SK-N-SH (cell line): ENCODE data around the gene CST11. TPM values are rescaled to one million over a fixed set of nuclear protein-coding genes. Genes with fewer than 3 reads are reported as not detected.

Experiments used
- CTCF ChIA-PET: fragments of 300-600, 350-600 bp; formaldehyde crosslinking; extraction: SDS; loops from one replicate; lab custom pipeline; 2021; lab: Yijun Ruan, JAX
- POLR2A ChIA-PET: fragments of 350-600 bp; sonication (Branson Sonifier 250); formaldehyde crosslinking; extraction: SDS; loops from one replicate; lab custom pipeline; 2020; ENCODE audit warnings: antibody characterized with exemption, inconsistent platforms; lab: Yijun Ruan, JAX
- DNase-seq: peaks from one replicate; pipeline ENCODE4 v3.0.0; 2012
- H2AFZ ChIP-seq: fragments of 200-600 bp; sonication (generic); 2 replicates; pipeline ENCODE4 v1.8.1; 2016; ENCODE audit warnings: antibody characterized with exemption, mild to moderate bottlenecking, low read depth
- H3F3A ChIP-seq: fragments of 200-600 bp; sonication (generic); replicated peaks from 2 replicates; pipeline ENCODE3; 2016; ENCODE audit warnings: antibody characterized with exemption, mild to moderate bottlenecking; ENCODE audit not compliant: insufficient read depth
- H3K27ac ChIP-seq, 2 experiments: fragments of 200-500 bp in 1 of 2; fragments of 200-600 bp in 1 of 2; sonication (Bioruptor generic) in 1 of 2; sonication (generic), shearing (Covaris generic) in 1 of 2; 2 replicates each; pipeline versions ENCODE4 v1.5.1 to v1.6.1; 2014 to 2016; ENCODE audit warnings: low read depth in 2 of 2, inconsistent platforms in 1 of 2, low read length in 1 of 2, mild to moderate bottlenecking in 1 of 2, mixed read lengths in 1 of 2
- H3K27me3 ChIP-seq: fragments of 200-600 bp; sonication (generic), shearing (Covaris generic); 2 replicates; pipeline ENCODE4 v1.6.1; 2016; ENCODE audit warnings: mixed run types; ENCODE audit not compliant: insufficient read depth
- H3K36me3 ChIP-seq, 2 experiments: fragments of 200-500 bp in 1 of 2; fragments of 200-600 bp in 1 of 2; sonication (Bioruptor generic) in 1 of 2; sonication (generic) in 1 of 2; replicated peaks in 1 of 2; 2 replicates each; pipeline versions ENCODE3 to v1.5.1; 2014 to 2016; ENCODE audit warnings: low read length in 1 of 2, mild to moderate bottlenecking in 1 of 2; ENCODE audit not compliant: insufficient read depth in 2 of 2, control insufficient read depth in 1 of 2
- H3K4me1 ChIP-seq, 2 experiments: fragments of 200-500 bp in 1 of 2; fragments of 200-600 bp in 1 of 2; sonication (Bioruptor generic) in 1 of 2; sonication (generic), shearing (Covaris generic) in 1 of 2; 2 replicates each; pipeline versions ENCODE4 v1.5.1 to v1.6.1; 2014 to 2016; ENCODE audit warnings: low read depth in 1 of 2, low read length in 1 of 2, mixed run types in 1 of 2; ENCODE audit not compliant: insufficient read depth in 2 of 2, control insufficient read depth in 1 of 2
- H3K4me2 ChIP-seq: fragments of 200-600 bp; sonication (generic), shearing (Covaris generic); 2 replicates; pipeline ENCODE4 v1.6.1; 2017; ENCODE audit warnings: mixed run types
- H3K4me3 ChIP-seq, 2 experiments: fragments of 200-500 bp in 1 of 2; fragments of 200-600 bp in 1 of 2; sonication (Bioruptor generic) in 1 of 2; sonication (generic), shearing (Covaris generic) in 1 of 2; 2 replicates each; pipeline versions ENCODE4 v1.5.1 to v1.8.1; 2014 to 2016; ENCODE audit warnings: low read depth in 2 of 2, inconsistent platforms in 1 of 2, low read length in 1 of 2, mild to moderate bottlenecking in 1 of 2, mixed read lengths in 1 of 2, moderate library complexity in 1 of 2
- H3K79me2 ChIP-seq: fragments of 200-600 bp; sonication (generic); 2 replicates; pipeline ENCODE4 v1.8.1; 2017; ENCODE audit warnings: mild to moderate bottlenecking; ENCODE audit not compliant: insufficient read depth
- H3K9ac ChIP-seq: fragments of 200-600 bp; sonication (generic); 2 replicates; pipeline ENCODE4 v1.6.1; 2017; ENCODE audit warnings: mixed run types
- H3K9me2 ChIP-seq: fragments of 200-600 bp; sonication (generic); 2 replicates; pipeline ENCODE4 v1.6.1; 2017; ENCODE audit warnings: mixed run types
- H3K9me3 ChIP-seq: fragments of 200-600 bp; sonication (generic); 2 replicates; pipeline ENCODE4 v1.6.1; 2017; ENCODE audit warnings: mixed run types, mild to moderate bottlenecking, moderate library complexity
- H4K20me1 ChIP-seq: fragments of 200-600 bp; sonication (generic); 2 replicates; pipeline ENCODE4 v1.6.1; 2017; ENCODE audit warnings: mild to moderate bottlenecking, mixed run types; ENCODE audit not compliant: insufficient read depth
- CHD2 ChIP-seq: fragments of 150-350 bp; IDR thresholded peaks from 2 replicates; pipeline ENCODE4 v1.6.1; 2018; ENCODE audit warnings: low read length; ENCODE audit not compliant: partially characterized antibody
- CTCF ChIP-seq: fragments of 200-600 bp; sonication (generic); IDR thresholded peaks from 2 replicates; pipeline ENCODE4 v1.6.1; 2017; ENCODE audit warnings: antibody characterized with exemption, mild to moderate bottlenecking, moderate library complexity
- ELF1 ChIP-seq: IDR thresholded peaks from 2 replicates; pipeline ENCODE4 v1.4.0; 2012
- EZH2phosphoT487 ChIP-seq: fragments of 200-600 bp; sonication (generic); IDR thresholded peaks from 2 replicates; pipeline ENCODE4 v1.6.1; 2017; ENCODE audit warnings: low read depth, mixed run types, mild to moderate bottlenecking, antibody characterized with exemption, moderate library complexity, borderline replicate concordance
- GATA2 ChIP-seq: sonication (generic); formaldehyde crosslinking; IDR thresholded peaks from 2 replicates; pipeline ENCODE4 v1.5.0; 2020; ENCODE audit warnings: mild to moderate bottlenecking, missing genetic modification reagents
- MXI1 ChIP-seq: IDR thresholded peaks from 2 replicates; pipeline ENCODE4 v1.6.1; 2012; ENCODE audit warnings: mild to moderate bottlenecking, low read depth, low read length, improper control_type of control experiment
- NRF1 ChIP-seq: IDR thresholded peaks from 2 replicates; pipeline ENCODE4 v1.6.1; 2012; ENCODE audit warnings: low read depth, mild to moderate bottlenecking, low read length
- PBX3 ChIP-seq: IDR thresholded peaks from 2 replicates; pipeline ENCODE4; 2012
- RCOR1 ChIP-seq: fragments of 150-350 bp; IDR thresholded peaks from 2 replicates; pipeline ENCODE4 v1.6.1; 2017; ENCODE audit warnings: antibody characterized with exemption, low read length
- REST ChIP-seq: IDR thresholded peaks from 2 replicates; pipeline ENCODE4 v1.6.1; 2012; ENCODE audit warnings: mild to moderate bottlenecking, low read depth, low read length, moderate library complexity
- ZBTB33 ChIP-seq: IDR thresholded peaks from 2 replicates; pipeline ENCODE4 v1.4.0; 2012; ENCODE audit warnings: low read depth, borderline replicate concordance
- WGBS: methylation state at CpG from one replicate; pipeline ENCODE4 v1.1.6; 2017; ENCODE audit warnings: low lambda C conversion rate; 5-methylcytosine and 5-hydroxymethylcytosine counted together
- polyA plus RNA-seq, 3 experiments: library from polyadenylated mRNA; depleted of rRNA; stranded (reverse); fragments of >200 nt; gene quantifications; 2 replicates each; pipeline ENCODE4 v1.2.3, GENCODE V29; 2012

Gene CST11
- polyA plus RNA-seq, 1 of the 3 experiments (the other 2 are of a cell fraction), result not detected

GRCh38 chr20:23451956-23452487 lies 654 bp downstream of the CST11 start:
- 26% methylated on average over 11 of the region's 11 CpGs for WGBS
- Histone ChIP-seq H3K27ac (no peak overlapping the region), H2AFZ (no peak overlapping the region), H3K9me3 (no peaks in the 10 kb centered on the region), H3K36me3 (no peaks in the 10 kb centered on the region), H3K79me2 (no peaks in the 10 kb centered on the region), H3K4me2 (no peak overlapping the region), H3K4me1 (no peaks in the 10 kb centered on the region), H3K9me2 (no peaks in the 10 kb centered on the region), H3K9ac (no peak overlapping the region), H3K27me3 (peaks cover 37% of the 10 kb centered on the region), H3K4me3 (no peak overlapping the region), H3F3A (no peaks in the 10 kb centered on the region), H4K20me1 (no peaks in the 10 kb centered on the region)
- no peak for DNase-seq
- no peak for TF ChIP-seq REST
- TF ChIP-seq RCOR1, result no peak
- TF ChIP-seq NRF1, result no peak
- ChIA-PET CTCF (interaction anchor here (1.5 kb wide), 2 partner anchors 8 to 10 kb away, joined by 4 to 5 read pairs; no protein-coding TSS in a partner anchor), POLR2A (no interaction called here)

GRCh38 chr20:23450877-23451276 lies 1.8 kb downstream of the CST11 start:
- no peaks in the 10 kb centered on the region for H3K36me3 ChIP-seq
- POLR2A ChIA-PET, result no interaction called here

More at GRCh38 chr20:23450877-23451276, 1.8 kb downstream of the CST11 start:
- 0% methylated on average over 1 of the region's 1 CpG for WGBS
- H3K9ac ChIP-seq, result no peak overlapping the region
- no peaks in the 10 kb centered on the region for H3K9me2 ChIP-seq
- peaks cover 0 to under 1% of the 10 kb centered on the region in 2 experiments; a peak in 1 of 4 replicates for H3K4me1 ChIP-seq
- no peaks in the 10 kb centered on the region for H4K20me1 ChIP-seq
- H3K27me3 ChIP-seq, result peaks cover 25% of the 10 kb centered on the region
- CTCF ChIA-PET, result interaction anchor here (1.5 kb wide), 1 partner anchor 9 kb away, joined by 4 read pairs; no protein-coding TSS in a partner anchor
- TF ChIP-seq PBX3, result no peak
- TF ChIP-seq MXI1, result no peak
- no peak for TF ChIP-seq CHD2
- TF ChIP-seq ZBTB33, result no peak
- no peak for TF ChIP-seq GATA2 (CRISPR knock-in tag)
- no peak for TF ChIP-seq EZH2phosphoT487
- no peak for TF ChIP-seq CTCF
- TF ChIP-seq ELF1, result no peak
- H3K4me2 ChIP-seq, result no peak overlapping the region
- no peak overlapping the region for H3K27ac ChIP-seq
- no peak for DNase-seq
- H3F3A ChIP-seq, result no peaks in the 10 kb centered on the region
- H2AFZ ChIP-seq, result no peak overlapping the region
- no peak overlapping the region for H3K4me3 ChIP-seq
- no peaks in the 10 kb centered on the region for H3K79me2 ChIP-seq
- H3K9me3 ChIP-seq, result no peaks in the 10 kb centered on the region
